ENCODE data around the gene MEGF11.

DNA sequence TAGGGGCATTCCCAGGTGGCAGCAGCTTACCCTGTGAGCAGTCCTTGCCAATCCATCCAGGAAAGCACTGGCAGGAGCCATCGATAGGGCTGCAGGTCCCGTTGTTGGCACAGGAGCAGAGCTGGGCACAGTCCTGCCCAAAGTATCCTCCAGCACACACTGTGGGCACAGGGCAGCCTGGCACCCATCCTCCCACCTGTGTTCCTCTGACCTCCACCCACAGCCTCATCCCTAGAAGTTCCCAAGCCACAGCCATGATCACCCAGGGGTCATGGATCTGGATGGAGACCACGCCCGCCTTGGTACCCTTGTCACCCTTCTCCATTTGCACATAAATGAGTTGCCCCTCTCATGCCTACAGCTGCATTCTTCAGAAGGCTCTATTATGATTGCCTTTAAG, 335.6 kb downstream of the MEGF11 start:
- TF ChIP-seq, protein P1, sequence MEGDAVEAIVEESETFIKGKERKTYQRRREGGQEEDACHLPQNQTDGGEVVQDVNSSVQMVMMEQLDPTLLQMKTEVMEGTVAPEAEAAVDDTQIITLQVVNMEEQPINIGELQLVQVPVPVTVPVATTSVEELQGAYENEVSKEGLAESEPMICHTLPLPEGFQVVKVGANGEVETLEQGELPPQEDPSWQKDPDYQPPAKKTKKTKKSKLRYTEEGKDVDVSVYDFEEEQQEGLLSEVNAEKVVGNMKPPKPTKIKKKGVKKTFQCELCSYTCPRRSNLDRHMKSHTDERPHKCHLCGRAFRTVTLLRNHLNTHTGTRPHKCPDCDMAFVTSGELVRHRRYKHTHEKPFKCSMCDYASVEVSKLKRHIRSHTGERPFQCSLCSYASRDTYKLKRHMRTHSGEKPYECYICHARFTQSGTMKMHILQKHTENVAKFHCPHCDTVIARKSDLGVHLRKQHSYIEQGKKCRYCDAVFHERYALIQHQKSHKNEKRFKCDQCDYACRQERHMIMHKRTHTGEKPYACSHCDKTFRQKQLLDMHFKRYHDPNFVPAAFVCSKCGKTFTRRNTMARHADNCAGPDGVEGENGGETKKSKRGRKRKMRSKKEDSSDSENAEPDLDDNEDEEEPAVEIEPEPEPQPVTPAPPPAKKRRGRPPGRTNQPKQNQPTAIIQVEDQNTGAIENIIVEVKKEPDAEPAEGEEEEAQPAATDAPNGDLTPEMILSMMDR (IDR thresholded peaks at IDR 0.05): no peak
- TF ChIP-seq POLR2A (IDR thresholded peaks at IDR 0.05): no peak

Data from uterus (tissue), 2 donors.